GM12801 (cell line): ENCODE measurements around the gene F11R.

Experiments used
- CTCF ChIP-seq: IDR thresholded peaks from one replicate; pipeline ENCODE4 v1.5.1; 2011; ENCODE audit warnings: control low read depth; ENCODE audit not compliant: insufficient read length; ENCODE audit errors: extremely low read depth

F11R gene

DNA sequence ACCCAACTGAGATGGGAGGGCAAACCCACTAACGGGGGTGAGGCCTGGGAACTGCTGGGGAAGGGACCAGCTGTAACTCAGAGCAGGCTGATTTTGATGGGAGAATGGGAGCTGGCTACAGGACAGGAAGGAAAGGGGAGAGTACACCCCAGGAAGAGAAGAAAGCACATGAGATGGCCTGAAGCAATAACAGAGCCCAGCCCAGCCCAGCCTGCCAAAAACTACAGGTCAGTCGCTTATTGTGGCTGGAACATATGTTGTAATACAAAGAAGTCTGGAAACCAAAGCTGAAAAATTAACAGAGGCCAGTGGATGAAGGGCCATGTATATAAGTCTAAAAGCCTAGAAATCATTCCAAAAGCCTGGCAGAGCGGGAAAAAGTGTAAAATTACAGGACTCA, 67.9 kb downstream of the F11R start:
- no peak for TF ChIP-seq CTCF

DNA sequence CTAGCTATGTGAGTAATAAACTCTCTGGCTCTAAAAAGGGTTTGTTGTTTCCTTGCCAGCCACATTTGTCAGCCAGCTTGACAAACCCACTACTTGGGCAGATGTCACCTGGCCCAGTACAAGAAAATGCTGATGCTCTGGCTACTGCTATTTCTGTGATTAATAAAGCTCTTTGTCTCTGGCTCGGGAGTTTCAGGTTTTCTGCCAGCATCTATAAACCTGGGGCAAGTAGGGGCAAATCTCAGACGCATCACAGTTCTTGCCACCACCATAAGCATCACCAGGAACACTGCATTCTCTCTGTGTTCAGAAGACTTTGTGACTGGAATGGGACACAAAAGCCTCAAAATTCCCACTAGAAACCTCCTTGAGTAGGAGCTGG, 68.8 kb downstream of the F11R start:
- no peak for TF ChIP-seq CTCF

DNA sequence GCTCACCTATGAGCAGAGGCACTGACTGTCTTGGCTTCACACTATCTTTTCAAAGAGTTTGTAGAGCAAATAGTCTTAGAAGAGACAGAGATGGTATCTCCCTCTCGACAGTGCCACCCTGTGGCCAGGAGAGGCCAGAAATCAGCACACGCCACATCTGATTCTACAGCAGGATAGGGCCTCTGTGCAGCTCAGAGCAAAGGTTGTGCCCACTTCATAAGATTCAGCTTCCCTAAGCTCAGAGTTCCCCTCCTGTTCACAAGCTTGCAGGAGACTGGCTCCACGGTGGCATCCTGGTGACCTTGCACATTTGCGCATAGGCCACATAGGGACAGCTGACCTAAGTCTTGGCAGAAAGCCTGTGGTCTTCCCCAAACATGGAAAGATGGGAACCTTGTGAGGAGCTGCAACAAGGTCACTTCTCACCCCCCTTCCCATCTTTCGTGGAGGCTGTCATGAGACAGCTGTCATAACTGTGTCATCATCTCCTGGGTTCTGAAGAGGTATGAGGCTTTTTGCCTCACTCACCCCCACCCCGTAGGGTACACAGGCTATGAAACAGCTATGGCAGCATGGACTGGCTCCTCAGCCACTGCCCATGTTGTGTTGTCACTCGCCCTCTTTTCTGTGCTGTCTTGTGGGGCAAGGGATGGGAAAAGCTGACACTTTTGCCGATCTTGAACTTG, 69.4 kb downstream of the F11R start:
- TF ChIP-seq CTCF = no peak

GRCh38 chr1:160950657-160951056, 70.3 kb downstream of the F11R start:
- TF ChIP-seq CTCF = no peak

GRCh38 chr1:160949881-160950280, 71.1 kb downstream of the F11R start:
- TF ChIP-seq CTCF = no peak
